GM21619 (cell line): ENCODE measurements around the gene CDC14B.
"Not testable (repeated sequence)": the region's sequence is repeated elsewhere in the genome, so short reads cannot be mapped to it uniquely, and the experiment has no call there.

Experiments used
- ATAC-seq: cut with Tn5 transposase; IDR thresholded peaks from one replicate; pipeline ENCODE4 v1.9.1; 2021; ENCODE audit not compliant: unreplicated experiment

Gene CDC14B

DNA sequence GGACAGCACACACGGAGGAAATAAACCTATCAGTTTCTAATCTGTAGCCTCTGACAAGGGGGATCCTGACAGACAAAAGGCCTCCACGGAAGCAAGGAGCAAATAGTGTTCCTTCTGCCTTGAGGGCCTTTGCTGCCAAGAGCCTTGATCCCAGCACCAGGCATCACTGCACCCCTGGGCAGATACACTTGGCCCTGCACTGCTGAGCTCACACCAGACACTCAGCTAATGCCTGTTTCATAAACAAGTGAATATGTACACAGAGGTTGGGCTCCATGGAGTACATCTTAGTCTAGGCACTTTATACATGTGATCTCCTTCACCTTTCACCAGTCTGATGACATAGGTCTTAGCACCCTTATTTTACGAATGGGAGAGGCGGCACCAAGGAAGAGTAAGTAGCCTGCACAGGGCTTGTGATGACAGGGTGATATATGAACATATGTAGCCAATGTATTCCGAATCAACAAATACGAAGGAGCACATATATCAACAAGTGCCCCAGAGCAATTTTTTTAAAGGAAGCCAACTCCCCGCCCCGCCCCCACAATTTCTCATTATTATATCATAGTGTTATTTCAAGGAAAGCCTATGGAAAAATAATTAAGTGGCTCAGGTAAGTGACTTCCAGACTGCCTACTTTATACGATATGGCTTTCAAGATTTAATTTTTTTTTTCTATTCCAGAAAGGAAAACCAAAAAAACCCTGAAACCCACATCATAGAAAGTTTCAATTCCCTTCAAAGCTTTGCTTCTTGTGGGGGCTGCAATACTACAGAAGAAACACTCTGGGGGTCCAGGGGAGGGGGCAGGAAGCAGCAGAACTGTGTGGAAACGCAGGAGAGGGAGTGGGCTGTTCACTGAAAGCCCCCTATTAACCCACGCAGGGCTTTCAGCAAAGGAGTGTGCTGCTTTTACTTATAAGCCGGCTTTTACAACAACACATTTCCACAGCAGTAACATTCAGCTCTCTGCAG, 32.0 kb downstream of the CDC14B start:
- ATAC-seq: no peak

GRCh38 chr9:96585426-96585825, 34.2 kb downstream of the CDC14B start:
- ATAC-seq: no peak

DNA sequence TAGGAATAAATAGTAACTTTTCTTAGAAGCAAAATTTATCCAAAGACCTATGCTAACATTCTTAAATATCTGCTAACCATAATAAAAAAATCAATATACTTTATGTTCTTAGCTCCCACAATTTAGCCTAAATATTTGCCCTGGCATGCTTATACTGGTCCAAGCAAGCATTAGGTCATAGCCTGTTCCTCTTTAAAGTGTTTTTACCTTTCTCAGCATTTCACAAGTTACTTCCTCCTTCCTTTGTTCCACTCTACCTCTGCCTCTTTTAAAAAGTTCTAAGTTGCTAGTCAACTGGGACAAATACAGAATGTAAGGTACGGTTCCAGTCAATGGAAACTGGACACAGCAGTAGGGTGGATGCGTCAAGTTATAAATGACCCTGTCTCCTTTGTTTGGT, 37.4 kb downstream of the CDC14B start:
- not testable (repeated sequence) for ATAC-seq

DNA sequence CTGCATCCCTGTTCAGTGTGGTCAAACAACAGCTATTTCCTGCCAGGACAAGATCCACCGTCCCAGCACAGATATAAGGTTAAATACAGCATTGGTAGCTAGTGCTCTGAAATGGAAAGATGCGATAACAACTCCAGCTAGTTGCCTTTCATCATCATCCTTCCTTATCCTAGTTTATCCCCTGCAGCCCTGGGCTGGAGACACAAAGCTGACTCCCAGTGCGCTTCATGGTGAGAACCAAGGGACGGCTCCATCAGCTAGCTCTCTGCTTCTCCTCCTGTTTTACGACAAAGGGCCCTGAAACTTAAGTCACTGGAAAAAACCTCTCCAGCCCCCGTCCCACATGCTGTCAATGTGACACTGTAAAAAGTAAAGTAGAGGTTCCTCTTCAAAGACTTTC, 37.9 kb downstream of the CDC14B start:
- no peak for ATAC-seq

GRCh38 chr9:96581301-96581700, 38.3 kb downstream of the CDC14B start:
- ATAC-seq: no peak

DNA sequence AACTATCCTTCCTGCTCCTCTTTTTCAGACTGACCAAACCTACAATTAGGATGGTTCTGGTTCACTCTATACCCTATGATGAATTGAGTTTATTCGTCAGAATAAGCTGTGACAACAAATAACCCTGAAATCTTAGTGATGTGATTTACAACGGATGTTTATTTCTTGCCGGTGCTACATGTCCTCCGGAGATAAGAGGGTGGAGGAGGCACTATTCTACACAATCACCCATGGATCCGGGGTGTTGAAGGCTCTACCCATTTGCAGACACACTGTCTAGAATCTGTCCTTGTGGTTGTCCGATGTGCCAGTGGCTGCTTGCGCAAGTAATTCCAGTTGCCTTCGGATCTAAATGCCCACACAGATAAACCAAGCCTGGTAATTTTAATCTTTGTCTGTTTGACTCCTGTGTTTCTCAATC, 44.7 kb downstream of the CDC14B start:
- ATAC-seq: no peak

DNA sequence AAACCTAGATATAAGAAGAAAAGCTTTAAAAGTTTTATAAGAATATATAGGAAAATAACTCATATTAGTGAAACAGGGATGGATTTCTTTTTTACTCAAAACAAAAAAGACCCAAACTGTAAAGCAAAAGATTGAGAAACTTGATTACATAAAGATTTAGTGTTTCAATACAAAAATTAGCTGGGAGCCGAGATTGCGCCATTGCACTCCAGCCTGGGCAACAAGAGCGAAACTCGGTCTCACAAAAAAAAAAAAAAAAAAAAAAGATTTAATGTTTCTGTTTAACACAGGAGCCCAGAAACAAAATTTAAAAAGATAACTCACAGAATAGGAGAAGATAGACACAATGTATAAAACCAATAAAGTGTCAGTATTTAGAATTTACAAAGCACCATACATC, 45.2 kb downstream of the CDC14B start:
- no peak for ATAC-seq

DNA sequence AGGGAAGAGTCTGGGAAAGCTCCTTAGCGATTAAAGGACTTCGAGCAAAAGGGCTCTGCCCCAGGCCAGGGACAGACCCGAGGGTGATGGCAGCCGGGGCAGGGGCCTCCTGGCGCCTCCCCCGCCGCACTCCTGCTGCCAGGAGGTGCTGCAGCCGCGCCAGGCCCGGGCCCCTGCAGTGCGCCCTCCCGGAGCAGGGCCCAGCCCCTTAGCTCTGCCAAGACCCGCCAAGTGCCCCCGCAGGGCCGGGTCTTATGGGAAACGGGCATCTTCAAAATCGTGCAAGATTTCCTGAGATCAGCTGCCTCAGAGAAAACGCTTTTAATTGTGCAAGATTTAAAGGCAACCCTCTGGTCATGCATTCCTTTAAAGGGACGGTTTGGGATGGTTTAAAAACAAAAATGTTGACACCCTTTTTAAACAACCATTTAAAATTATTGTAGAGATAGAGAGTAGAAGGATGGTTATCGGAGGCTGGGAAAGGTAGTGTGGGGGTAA, 52.4 kb downstream of the CDC14B start:
- peak; percentile 35 for ATAC-seq

- peak; percentile 87 for ATAC-seq
These were observed 53.0 kb downstream of the CDC14B start for GRCh38 chr9:96566498-96567202.

DNA sequence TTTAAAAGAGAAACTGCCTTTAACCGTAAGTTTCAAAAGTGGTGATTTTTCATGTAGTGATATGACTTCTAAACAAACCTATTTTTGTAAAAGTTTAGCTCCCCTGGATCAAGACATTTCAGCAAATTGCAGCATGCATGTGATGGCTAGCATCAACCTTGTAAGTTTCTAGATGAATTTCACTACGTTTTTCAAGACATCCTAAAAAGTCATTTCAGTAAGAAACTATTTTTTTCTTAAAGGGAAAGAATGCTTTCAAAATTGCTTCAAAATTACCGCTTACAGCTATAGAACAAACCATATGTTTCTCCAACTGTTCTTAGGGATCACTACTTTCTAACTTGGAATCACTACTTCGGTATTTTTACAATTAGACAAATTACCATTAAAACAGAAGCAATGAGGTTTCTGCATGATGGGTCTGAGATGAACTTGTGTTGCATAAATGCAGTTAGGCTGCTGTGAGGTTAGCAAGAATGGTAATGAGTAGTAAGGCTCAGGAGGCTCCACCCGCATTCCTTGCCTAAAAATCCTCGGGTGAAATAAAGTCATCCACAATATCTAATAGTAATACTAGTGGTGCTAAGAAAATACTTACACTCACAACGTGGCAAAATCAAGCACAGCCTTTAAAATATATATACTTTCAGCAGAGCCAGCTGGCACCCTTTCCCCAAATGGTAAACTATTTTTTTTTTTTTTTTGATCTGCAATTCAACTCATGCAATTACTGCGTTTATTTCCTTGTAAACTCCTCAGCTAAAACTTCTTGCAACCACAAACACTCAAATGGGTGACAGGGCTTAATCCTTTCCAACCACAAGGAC, 53.8 kb downstream of the CDC14B start:
- ATAC-seq: no peak

GRCh38 chr9:96564217-96564616, 55.4 kb downstream of the CDC14B start:
- ATAC-seq: no peak

DNA sequence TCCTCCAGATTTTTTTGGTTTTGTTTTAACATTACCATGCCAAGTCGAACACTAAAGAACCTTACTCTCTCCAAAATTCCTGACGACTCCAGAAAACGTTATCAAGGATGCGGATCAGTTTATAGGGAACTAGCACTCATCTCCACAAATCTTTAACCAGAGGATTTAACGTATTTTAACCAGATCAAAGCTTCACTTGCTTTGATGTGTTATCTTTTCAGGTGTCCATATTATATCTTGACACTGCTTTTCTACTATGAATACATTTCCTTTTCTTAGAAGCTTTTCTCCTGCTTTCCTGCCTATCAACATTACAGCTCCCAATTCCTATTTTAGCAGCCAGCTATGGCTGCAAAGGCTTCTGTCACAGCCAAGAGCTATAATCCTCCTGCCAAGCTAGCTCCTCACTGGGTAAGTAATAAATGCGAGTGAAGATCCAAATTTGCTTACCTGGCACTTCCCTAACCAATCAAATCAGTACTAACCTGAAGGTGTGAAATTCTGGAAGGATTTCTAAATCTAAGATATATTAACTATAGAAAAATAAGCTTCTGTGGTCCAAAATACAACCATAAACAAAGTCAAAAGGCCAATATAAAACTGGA, 60.2 kb downstream of the CDC14B start:
- ATAC-seq: no peak

DNA sequence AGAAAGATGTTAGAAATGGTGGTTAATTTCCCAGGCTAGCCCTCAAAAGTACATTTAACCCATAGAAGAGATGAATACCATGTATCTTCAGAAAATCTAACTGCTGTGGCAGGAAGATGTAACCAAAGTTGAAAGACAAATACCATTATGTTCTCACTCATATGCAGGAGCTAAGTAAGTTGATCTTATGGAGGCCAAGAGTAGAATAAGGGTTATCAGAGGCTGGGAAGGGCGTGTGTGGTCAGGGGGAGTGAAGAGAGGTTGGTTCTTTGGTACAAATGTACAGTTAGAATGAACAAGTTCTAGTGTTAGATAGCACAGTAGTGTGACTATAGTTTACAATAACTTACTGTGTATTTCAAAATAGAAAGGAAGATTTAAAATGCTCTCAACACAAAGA, 61.7 kb downstream of the CDC14B start:
- no peak for ATAC-seq

GRCh38 chr9:96556701-96557461, 62.8 kb downstream of the CDC14B start:
- ATAC-seq: no peak

- no peak for ATAC-seq
These were observed 63.9 kb downstream of the CDC14B start for GRCh38 chr9:96555567-96556386.

DNA sequence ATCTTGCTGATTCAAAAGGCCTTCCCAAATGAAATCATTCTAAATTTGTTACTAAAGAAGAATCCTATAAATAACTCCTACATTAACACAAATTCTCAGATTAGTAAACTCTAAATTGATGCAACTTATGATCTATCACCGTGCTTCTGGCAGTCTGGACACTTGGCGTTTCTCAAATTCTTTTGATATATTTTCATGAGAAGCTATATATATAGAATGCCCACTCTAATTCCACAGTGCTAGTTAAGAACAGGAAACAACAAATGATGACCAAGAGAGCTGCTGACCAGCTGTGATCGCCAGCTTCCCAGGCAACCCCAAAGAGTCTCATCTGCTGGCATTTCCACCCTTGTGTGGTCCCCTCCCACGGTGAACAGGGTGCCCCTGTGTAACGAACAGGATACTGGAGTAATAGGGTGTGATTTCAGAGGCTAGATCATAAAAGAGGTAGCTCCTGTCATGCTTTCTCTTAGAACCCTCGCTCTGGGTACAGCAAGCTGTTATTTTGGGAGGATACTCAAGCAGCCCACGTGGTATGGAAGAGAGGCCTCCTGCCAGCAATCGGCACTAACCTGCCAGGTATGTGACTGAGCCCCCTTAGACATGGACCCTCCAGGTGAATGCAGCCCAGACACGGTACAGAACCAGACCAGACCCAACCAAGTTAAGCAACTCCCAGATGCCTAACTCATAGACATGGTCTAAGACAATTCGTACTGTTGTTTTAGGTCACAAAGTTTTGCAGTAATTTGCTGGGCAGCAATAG, 64.7 kb downstream of the CDC14B start:
- no peak for ATAC-seq

- no peak for ATAC-seq
These were observed 65.3 kb downstream of the CDC14B start for GRCh38 chr9:96554326-96554725.

- ATAC-seq: no peak
These were observed 66.6 kb downstream of the CDC14B start for GRCh38 chr9:96553070-96553469.
